Stimulated activated CD8-positive, alpha-beta memory T cell treated with anti-CD3 and anti-CD28 coated beads, Interleukin-2, amount 100 ng/mL, for 48 hours (primary cell): Measurements from ENCODE around the gene ITIH6.
"Not testable (repeated sequence)": the region's sequence is repeated elsewhere in the genome, so short reads cannot be mapped to it uniquely, and the experiment has no call there.

Experiments
- DNase-seq, 2 donors: peaks; one replicate each; pipeline ENCODE4 v3.0.0-alpha.2; 2020; ENCODE audit warnings: low read depth in 2 of 2

The ITIH6 gene

GRCh38 chrX:54799046-54799445 is 991 bp upstream of the ITIH6 start:
- DNase-seq, result no peak

- DNase-seq, result no peak
Observed at GRCh38 chrX:54794795-54795194, 3.3 kb downstream of the ITIH6 start.

GRCh38 chrX:54794028-54794427 is 4.0 kb downstream of the ITIH6 start:
- no peak for DNase-seq

GRCh38 chrX:54789405-54789804 is 8.7 kb downstream of the ITIH6 start:
- DNase-seq, result not testable (repeated sequence)

GRCh38 chrX:54788446-54788845 is 9.6 kb downstream of the ITIH6 start:
- DNase-seq, result no peak

- no peak for DNase-seq
Observed at GRCh38 chrX:54786967-54787366, 11.1 kb downstream of the ITIH6 start.

GRCh38 chrX:54785901-54786300 is 12.2 kb downstream of the ITIH6 start:
- no peak for DNase-seq

GRCh38 chrX:54776987-54777672 is 20.9 kb downstream of the ITIH6 start:
- no peak for DNase-seq

- no peak for DNase-seq
Observed at GRCh38 chrX:54776061-54776460, 22.0 kb downstream of the ITIH6 start.

- DNase-seq, result not testable (repeated sequence)
Observed at GRCh38 chrX:54774391-54775094, 23.5 kb downstream of the ITIH6 start.

GRCh38 chrX:54758114-54759055 is 39.7 kb downstream of the ITIH6 start:
- DNase-seq, result no peak

- DNase-seq, result no peak
Observed at GRCh38 chrX:54754854-54755253, 43.2 kb downstream of the ITIH6 start.

- DNase-seq, result no peak
Observed at GRCh38 chrX:54748626-54749025, 49.4 kb downstream of the ITIH6 start.

GRCh38 chrX:54747733-54748393 is 50.2 kb downstream of the ITIH6 start:
- DNase-seq, result no peak

GRCh38 chrX:54746928-54747327 is 51.1 kb downstream of the ITIH6 start:
- no peak for DNase-seq

GRCh38 chrX:54745676-54746075 is 52.4 kb downstream of the ITIH6 start:
- no peak for DNase-seq

GRCh38 chrX:54738567-54738966 is 59.5 kb downstream of the ITIH6 start:
- not testable (repeated sequence) for DNase-seq

GRCh38 chrX:54736298-54736942 is 61.6 kb downstream of the ITIH6 start:
- DNase-seq, result not testable (repeated sequence)

- DNase-seq, result no peak
Observed at GRCh38 chrX:54721424-54721823, 76.6 kb downstream of the ITIH6 start.

- no peak for DNase-seq
Observed at GRCh38 chrX:54715621-54716020, 82.4 kb downstream of the ITIH6 start.

GRCh38 chrX:54714424-54714823 is 83.6 kb downstream of the ITIH6 start:
- DNase-seq, result no peak
